Measurements from ENCODE around the gene CRIP1.

CRIP1 gene

DNA sequence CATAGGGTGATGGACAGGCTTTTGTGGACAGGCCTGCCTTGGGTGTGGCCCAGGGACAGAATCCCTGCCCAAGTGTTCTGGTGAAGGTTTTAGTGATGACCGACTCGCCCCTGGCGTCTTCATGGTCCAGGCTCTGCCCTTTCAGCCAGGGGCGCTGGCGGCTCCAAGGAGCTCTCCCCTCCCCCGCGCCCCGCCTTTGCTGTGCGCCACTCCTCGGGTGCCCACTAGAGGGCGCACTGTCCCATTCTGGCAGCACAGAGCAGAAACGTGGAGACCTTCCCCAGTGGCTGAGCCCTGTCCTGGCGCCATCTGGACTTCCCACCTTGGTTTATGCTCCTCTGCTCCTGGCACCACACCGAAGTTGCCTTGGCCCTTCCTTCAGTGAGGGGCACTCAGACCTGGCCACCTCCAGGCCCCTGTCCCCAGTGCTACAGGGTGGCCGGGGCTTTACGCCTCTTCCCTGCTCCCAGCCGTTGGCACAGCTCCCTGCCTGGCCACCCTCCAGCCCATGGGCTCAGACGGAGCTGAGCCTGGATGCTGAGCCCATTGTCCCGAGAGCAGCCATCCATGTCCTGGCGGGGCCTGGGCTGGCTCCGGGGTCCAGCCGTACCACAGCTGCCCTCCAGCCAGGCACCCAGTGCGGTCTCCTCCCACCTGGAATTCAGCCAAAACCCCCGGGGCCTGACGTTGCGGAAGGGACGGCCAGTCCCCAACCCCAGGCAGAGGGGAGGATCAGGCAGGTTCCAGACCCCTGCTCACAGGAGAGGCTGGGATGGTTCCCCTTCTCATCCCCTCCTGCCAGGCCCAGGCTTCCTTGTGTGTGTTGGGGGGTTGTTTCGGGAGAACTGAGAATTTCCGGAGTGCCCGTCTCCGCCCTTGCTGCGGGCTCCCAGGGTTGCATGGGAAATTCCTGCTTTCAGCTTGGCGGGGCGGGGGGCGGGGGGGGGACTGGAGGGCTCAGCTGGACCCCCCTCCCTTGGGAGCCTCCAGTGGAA lies 5.6 kb upstream of the CRIP1 start:
- DNase-seq (ENCODE audit: low read depth): no peak

DNA sequence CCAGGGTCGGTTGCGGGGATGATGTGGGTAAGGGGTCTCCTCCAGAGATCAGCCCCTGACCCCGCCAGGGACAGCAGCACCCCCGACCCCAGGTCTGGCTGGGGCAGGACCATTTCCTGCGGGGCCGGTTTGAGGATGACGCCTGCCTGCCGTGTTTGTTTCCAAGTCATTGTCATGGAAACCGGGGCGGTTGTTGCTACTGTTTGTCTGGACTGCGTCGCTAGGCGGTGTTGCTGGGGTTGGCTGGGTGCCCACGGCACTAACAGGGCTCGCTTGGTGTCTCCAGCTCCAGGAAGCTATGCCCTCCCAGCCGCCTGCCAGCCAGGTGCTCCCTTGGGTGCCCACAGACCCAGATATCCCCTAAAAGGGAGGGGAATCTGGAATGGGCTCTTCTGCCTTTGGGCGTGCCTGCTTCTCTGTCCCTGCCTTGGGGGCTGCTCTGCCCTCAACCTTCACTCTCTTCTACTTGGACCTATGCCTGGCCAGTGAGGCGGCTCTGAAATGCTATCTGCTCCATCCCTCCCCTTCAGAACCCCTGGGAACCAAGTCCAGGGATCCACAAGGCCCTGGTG lies 4.7 kb upstream of the CRIP1 start:
- DNase-seq (ENCODE audit: low read depth): peak; percentile 89

DNA sequence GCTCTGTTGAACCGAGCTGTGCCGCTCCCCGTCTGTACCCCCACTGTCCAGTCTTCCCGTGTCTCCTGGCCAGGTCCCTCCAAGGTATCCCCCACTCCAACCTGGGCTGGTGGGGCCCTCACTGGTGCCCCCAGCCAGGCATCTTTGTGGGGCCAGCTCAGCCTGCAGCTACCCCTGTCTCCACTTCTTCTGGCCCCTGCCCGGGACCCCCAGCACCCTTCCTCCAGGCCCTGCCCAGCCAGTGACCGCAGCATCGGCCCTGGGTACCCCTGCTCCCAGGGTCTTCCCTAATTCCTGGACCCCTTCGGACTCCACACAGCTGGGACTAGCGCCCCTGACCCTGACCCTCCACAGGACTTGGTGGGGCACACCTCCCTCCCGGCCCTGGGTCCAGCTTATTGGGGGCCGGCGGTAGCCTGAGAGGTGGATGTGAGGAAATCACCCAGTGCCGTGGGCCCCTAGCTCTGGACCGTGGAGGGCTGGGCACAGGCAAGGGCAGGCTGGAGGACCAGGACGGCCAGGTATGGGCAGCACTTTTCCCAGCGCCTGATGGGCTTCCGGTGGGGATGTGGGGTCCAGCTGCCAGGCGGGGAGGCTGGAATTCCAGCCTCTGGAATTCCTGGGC lies 4.1 kb upstream of the CRIP1 start:
- no peak for DNase-seq (ENCODE audit: low read depth)

DNA sequence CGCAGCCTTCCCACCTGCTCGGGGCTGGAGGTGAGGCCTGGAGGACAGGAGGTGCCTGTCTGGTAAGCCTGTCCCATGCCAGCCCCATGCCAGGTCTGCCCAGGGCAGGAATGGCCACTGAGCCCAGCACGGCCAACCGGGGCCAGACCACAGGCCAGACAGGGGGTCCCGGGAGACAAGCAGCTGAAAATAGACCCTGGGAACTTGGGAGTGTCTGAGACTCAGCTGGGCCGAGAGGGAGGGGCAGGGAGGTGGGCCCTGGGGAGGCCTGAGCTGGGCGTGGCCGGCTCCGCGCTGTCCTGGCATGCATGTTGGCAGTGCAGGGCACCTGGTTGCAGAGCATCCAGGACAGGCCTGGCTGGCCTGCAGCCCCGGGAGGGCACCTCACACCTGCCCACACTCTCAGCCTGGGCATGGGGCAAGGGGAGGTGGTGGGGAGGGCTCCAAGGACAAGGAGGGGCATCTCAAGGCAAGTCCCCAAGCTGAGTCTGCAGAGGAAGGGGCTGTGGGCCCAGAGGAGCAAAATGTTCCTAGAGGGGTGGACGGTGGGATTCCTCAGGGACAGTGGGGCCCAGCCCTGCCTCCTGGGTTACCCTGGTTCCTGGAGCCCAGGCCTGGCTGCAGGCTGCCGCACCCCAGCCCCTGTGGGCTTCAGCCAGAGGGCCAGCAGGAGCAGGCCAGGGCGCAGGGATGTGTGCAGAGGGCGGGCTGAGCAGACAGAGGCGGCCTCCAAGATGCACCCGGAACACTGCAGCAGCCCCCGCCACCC lies 3.2 kb upstream of the CRIP1 start:
- no peak for DNase-seq (ENCODE audit: low read depth)

DNA sequence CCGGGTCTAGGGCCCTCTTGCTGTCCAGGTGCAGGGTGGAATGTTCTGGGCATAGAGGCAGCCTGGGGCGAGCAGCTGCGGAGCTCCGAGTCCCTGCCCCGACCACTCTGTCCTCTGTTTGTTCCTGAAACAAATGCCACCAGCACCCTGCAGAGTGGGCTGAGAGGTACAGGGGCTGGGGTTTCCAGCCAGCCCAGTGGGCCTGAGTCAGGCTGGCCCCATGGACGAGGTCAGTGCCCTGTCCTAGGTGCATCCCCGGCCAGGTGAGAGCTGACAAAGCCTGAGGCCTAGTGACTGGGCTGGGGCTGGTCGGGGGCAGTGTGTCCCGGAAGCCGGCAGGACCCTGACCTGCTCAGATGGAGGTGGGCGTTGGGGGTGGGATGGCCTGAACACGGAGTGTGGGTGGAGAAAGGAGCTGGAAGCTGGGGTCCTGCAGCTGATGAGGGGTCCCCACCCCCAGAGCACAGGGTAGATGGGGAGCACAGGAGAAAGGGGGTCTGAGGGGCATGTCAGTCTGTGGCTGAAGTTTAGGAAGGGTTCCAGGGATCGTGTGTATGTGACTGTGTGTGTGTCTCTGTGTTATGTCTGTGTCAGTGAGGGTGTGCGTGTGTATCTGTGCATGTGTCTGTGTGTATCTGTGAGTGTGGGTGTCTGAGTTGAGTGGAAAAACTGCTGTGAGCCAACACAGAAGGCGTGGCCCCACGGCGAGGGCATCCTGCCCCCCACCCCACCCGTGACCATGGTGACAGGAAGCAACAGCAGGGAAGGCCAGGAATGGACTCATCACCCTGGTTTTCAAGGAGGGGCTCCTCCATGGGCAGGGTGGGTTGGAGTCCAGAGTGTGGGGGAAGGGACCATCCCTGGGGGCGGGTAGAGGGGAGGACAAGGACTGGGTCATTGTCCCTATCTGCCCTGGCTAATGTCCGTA lies 2.4 kb upstream of the CRIP1 start:
- no peak for DNase-seq (ENCODE audit: low read depth)

DNA sequence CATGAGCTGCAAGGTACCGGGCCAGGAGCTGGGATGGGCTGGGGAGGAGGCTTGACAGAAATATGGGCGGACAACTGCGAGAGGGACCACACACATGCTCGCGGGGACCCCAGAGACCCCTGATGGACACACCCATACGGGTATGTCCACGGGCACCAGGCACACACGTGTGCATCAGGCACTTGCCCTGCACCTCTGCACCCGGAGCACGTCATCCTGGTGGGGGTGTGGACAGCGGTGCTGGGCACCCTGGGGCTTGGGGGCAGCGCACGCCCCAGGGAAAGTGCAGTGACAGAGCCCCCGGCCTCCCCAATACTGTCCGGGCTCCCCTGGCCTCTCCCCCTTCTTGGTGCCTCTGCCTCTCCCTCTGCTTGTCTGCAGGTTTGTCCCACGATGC lies 1.7 kb upstream of the CRIP1 start:
- no peak for DNase-seq (ENCODE audit: low read depth)

DNA sequence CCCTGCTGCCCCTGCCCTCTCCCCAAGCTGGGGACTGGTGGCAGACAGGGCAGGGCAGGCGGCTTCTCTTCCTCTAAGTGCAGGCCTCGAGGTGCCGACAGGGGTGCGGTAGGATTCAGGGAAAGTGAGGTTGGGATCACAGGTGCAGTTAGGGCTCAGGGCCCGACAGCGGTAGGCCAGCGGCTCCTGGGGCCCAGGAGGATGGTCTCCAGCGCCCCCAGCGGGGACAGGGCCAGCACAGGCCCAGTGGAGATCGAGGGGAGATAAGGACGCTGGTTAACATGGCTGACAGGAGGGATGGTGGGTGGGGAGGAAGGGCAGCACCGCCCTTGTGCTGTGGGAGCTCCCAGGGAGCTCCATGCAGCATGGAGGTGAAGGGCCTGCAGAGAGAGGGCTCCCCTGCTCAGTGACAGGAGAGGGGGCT lies 935 bp upstream of the CRIP1 start:
- DNase-seq (ENCODE audit: low read depth): no peak

DNA sequence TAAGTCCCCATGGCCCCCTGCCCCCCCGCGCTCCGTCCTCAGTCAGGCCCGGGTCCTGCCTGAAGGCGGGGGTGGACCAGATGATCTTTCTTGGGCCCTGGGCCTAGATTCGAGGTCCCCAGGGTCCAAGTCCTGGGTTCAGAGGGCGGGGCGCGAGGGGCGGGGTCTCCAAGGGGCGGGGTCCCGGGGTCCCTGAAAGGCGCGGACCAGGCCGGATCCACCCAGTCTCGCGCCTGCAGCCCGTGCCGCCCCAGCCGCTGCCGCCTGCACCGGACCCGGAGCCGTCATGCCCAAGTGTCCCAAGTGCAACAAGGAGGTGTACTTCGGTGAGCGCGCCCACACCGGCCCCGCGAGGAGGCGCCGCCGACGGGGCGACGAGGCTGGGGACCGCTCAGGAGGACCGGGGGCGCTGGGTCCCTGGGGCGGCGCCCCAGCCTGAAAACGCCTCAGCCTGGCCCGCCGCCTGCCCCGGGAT lies 325 bp downstream of the CRIP1 start:
- no peak for DNase-seq (ENCODE audit: low read depth)

DNA sequence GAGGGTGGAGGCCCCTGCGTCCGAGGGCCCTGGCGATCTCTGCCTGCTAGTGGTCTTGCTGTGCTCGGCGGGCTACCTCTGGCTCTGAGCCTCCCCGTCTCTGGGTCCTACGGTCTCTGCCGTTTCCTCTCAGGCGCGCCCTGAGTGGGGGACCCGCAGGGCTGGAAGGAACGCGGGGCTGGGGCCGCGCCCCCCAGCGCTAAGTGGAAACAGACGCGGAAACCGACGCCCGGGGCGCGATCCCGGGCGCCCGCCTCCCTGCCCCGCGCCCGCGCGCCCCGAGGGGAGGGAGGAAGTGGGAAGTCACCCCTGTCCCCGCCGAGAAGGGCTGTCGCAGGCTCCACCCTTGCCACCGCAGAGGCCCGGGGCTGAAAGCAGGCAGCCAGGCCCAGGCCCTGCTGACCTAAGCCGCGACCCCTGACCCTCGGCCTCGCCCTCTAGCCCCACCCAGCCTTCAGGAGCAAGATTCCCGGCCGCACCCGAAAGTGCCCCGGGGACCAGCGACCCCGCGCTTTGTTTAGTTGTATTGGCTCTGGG lies 831 bp downstream of the CRIP1 start:
- DNase-seq (ENCODE audit: low read depth): no peak

DNA sequence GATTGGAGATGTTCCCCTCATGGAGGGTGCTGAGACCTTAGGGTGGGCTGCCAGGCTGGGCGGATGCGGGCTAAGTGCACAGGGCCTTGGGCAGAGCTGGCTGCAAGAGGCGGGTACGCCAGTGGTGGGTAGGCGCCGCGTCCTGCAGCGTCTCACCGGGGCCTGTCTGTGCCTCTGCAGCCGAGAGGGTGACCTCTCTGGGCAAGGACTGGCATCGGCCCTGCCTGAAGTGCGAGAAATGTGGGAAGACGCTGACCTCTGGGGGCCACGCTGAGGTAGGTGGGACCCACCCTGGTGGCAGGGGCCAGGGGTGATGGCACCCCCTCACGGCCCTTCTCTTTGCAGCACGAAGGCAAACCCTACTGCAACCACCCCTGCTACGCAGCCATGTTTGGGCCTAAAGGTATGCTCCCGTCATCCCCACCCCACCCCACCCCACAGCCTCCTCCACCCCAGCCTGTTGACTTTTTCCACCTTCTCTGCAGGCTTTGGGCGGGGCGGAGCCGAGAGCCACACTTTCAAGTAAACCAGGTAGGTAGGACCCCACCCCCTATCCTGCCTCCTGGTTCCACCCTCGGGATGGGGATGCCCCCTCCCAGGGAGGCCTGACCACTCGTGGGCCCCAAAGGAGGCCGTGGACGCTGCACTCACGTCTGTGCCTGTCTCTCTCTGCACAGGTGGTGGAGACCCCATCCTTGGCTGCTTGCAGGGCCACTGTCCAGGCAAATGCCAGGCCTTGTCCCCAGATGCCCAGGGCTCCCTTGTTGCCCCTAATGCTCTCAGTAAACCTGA lies 1.5 kb downstream of the CRIP1 start:
- DNase-seq (ENCODE audit: low read depth): no peak

DNA sequence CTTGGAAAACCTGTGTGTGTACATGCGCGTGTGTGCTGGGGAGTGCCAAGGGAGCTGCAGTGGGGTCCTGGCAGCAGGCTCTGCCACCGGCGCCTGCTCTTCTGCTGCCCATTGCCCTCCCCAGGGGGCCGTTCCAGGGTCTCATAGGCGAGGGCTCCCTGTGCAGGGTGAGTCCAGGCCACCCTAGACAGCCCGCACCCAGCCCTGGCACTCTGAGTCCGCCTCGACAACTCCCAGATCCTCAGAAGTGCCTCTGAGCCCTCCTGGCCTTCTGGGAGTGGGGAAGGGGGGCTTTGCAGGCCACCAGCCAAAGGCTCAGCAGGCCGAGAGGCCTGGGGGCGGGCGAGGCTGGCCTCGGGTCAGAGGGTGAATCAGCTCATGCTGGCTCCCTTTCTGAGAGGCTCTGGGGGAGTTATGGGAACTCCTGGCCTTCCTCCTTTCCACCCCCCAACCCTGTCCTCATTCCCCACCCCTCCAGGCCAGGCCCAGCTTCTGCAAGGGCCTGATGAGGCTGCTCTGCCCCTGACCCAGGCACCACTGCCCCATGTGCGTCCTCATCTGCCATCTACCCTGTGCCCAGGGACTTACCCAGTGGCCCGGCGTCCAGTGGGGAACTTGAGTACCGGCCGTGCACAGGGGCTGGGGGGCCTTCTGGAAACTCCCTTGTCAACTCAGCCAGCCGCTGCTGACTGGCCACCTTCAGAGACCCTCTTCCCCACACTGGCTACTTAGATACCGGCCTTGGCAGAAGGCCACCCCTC lies 2.3 kb downstream of the CRIP1 start:
- DNase-seq (ENCODE audit: low read depth): no peak

DNA sequence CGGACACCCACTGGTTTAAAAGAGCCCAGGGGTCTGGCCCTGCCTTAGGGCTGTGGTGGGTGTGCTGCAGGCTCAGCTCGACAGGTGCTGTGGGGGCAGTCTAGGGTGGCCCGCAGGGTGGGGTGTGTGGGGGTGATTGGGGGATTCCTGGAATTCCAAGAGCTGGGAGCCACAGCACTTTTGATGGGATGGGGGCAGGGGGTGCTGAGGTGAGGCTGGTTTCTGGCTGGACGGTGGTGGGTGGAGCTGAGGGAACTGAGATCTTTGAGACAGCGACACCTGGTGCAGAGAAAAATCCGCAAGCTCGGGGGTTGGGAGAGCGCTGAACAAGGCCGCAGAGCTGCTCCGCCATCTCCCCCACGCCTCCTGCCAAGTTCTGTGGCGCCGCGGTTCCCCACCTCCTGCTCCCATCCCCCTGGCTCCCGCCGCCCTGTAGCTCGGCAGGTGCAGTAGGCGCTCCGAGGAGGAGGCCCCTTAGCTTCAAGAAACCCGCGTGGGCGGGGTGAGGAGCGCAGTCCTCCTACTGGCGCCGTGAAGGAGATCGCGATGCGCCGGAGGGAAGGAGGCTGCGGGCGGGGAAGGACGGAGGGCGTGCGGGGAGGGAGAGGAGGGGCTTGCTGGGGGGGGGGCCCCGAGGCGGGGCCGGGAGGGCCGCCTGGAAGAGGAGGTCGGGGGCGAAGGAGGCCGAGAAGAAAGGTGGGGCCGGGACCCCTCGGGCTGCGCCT lies 3.0 kb downstream of the CRIP1 start:
- DNase-seq (ENCODE audit: low read depth): peak; percentile 43

DNA sequence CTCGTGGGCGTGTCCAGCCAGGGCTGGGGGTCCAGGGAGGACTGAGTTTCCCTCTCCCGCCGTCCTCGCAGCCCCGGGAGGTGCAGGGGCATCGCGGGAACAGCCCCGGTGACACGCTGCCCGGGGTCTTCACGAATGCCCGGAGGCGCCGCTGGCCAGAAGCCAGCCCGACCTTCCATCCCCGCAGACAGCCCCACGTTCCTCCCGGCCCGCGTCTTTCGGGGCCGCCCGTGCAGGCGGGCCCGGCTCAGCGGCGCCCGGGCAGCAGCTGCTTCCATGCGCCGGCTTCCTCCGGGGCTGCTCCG lies 3.5 kb downstream of the CRIP1 start:
- no peak for DNase-seq (ENCODE audit: low read depth)

DNA sequence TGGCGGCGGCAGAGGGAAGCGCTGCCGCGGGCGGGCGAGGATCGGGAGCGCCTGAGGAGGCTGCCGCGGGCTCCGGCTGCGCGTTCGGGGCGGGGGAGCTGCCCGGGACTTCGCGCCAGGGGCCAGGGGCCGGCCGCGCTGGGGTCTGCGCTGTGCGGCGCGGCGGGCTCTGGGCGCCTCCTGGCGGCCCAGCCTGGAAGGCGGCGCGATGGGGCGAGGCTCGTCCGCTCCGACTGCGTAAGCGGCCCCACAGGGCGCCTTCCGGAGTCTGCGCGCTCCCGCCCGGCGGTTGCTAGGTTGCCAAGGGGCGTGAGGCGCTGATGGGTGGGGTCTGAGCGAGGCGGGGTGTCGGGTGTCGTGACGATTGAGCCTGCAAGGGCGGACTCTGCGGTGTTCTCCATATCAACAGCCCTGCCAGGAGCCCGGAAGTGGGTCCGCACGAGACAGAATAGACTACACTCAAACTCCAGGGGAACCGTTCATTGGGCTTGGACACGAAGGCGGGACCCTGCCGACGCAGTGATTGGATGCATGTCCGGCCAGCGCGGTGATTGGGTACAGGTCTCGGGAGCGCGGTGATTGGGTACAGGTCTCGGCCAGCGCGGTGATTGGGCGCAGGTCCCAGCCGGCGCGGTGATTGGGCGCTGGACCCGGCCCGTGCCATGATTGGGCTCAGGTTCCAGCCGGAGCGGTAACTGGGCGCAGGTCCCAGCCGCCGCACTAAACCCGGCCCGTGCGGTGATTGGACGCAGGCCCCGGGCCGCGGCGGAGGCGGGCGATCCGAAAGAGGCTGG lies 4.1 kb downstream of the CRIP1 start, which contains the start of gene TEDC1:
Gene TEDC1, plus strand, starts transcription at position 675 of the 794 bp plus-strand sequence. CDS start 130 bp downstream, outside the sequence.
- peak; percentile 100 for DNase-seq (ENCODE audit: low read depth)

DNA sequence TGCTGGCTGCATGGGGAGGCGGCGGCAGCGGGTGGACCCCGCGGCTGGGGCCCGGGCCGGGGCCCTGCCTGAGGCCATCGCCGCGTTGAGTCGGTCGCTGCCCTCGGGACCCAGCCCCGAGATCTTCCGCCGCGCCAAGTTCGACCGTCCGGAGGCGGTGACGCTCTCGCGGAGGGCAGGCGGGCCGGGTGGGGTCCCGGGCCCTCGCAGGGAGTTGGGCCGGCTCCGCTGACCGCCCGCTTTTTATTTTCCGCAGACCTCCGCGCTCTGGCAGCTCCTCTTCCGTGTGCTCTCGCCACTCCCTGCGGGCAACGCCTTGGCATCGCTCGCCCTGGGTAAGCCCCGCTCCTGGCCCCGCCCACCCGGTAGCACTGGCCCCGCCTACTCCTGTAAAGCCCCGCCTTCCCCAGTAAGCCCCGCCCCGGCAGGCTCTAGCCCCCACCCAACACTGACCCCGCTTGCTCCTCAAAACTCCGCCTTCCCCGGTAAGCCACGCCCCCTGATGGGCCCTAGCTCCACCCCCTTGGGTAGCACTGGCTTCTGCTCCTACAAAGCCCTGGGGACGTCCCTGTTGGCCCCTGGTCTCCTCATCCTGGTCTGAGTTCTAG lies 4.8 kb downstream of the CRIP1 start:
- no peak for DNase-seq (ENCODE audit: low read depth)

DNA sequence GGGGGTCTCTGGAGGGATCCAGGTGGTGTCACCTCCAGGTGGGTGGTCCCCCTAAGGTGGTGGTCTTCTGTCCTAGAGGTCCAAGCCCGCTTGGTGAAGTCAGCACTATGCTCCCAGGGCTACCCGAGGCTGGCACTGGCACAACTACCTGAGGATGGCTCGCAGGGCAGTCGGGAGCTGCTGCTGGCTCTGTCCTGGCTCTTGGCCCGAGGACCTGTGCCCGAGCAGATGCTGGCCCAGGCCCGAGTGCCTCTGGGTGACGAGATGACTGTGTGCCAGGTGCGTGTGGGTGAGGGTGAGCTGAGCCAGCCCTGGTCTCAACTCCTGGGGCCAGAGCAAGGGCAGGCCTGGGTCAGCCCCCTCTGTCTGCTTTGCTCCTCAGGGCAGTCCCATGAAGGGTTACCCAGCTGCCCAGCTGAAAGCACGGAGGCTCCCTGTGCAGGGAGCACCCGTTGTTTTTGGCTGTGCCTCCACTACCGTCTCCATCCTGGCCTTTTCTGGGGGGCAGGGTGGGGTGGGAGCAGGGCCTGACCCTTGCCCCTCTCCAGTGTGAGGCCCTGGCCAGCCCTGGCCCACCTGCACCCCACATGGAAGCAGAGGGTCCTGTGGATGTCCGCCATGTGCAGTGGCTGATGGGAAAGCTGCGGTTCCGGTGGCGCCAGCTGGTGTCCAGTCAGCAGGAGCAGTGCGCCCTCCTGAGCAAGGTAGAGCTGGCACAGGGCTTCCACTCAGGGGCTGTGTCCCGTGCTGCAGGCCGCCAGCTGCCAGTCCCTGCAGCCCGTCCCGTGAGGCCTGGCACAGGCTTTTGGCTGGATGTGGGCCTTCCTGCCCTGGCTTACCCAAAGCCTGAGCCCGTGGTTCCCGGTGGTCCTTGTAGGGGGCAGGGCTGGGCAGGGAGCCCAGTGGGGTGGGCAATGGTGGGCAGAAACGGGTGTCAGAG lies 5.6 kb downstream of the CRIP1 start:
- DNase-seq (ENCODE audit: low read depth): no peak

Measured in non-pigmented ciliary epithelial cell (primary cell).